Stimulated activated naive CD4-positive, alpha-beta T cell treated with Interleukin-2 at 50 U/mL for 16 hours (primary cell): ENCODE data around the gene RNF126.
"Not testable (repeated sequence)": the region's sequence is repeated elsewhere in the genome, so short reads cannot be mapped to it uniquely, and the experiment has no call there.

Experiments used
- DNase-seq: peaks from one replicate; lab custom pipeline; 2025; lab: John Stamatoyannopoulos, UW

RNF126 gene

GRCh38 chr19:628168-628567 lies 34.8 kb downstream of the RNF126 start:
- DNase-seq: no peak

GRCh38 chr19:626566-626965 lies 36.4 kb downstream of the RNF126 start:
- not testable (repeated sequence) for DNase-seq

DNA sequence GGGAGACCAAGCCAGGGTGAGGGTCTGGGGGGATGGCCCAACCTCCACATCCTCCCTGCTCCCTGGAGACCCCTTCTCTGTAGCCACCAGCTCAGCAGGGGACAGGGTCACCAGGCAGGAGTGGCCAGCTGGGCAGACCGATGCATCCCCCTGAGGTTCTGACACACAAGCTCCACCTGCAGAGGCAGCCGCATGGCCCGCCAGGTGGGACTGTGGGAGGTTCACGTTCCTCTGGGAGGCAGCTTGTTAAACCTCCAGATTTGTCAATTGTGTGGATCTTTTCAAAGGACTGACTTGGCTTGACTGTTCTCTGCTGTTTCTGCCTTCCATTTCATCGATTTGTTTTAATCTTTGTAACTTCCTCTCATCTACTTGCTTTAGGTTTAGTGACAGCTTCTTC lies 37.8 kb downstream of the RNF126 start:
- DNase-seq: no peak

- no peak for DNase-seq
These were observed 38.4 kb downstream of the RNF126 start for GRCh38 chr19:624433-625109.

DNA sequence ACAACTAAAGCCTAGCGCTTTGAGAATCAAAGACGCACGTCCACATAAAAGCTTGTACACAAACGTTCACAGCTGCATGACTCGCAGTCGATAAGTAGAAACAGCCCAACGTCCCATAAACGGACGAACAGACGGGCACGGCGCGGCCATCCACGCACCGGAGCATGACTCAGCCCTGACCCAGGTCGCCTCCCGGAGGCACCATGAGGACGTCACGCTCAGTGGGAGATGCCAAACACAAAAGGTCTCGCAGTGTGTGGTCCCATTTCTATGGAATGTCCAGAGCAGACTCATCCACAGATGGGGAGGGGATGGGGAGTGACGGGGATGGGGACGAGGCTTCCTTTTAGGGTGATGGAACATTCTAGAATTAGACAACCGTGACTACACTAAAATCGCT lies 39.0 kb downstream of the RNF126 start:
- DNase-seq: no peak

DNA sequence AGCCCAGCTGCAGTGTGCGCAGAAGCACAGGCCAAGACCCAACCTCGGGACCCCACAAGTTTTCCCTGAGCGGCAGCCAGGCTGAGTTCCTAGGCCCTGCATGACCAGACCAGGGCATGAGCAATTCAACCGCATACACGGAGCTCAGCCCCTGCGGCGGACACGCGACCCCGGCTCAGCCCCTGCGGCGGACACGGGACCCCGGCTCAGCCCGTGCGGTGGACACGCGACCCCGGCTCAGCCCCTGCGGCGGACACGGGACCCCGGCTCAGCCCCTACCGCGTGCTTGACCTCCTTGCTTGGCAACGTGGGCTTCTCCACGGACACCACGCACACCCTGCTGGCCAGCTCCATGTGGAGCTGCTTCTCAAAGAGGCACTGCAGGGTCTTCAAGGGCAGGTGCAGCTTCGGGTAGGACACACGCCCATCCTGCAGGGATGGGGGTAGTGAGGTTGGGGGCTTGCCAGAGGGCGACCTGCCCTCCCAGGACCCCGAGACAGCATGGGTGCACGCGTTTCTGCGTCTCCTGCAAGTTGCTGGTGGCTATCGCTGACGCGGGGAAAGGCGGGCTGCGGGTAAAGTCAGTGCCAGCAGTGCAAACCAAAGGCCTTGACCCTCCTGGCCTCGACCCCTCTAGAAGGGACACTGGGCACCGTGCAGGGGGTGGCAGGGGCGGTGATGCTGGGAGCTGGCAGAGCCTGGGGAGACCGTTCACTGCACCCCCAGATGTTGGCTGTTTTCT lies 39.7 kb downstream of the RNF126 start:
- DNase-seq: no peak

DNA sequence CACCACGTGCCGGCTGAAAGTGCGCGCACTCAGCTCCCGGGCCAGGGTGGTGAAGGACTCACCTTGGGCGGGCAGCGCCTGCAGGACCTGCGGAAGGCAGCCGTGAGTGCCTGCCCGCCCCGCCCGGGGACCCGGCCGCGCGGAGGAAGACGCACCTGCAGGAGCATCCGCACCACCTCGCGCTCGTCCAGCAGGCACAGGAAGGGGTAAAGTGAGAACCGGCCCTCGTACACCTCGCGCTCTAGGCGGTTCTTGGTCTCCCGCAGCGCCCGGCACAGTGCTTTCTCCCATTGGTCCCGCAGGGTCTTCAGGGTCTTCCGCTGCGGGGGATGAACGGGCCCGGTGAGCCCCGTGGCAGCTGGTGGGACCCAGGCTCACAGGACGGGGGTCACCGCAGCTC lies 40.3 kb downstream of the RNF126 start:
- no peak for DNase-seq

GRCh38 chr19:621819-622218 lies 41.2 kb downstream of the RNF126 start:
- no peak for DNase-seq

DNA sequence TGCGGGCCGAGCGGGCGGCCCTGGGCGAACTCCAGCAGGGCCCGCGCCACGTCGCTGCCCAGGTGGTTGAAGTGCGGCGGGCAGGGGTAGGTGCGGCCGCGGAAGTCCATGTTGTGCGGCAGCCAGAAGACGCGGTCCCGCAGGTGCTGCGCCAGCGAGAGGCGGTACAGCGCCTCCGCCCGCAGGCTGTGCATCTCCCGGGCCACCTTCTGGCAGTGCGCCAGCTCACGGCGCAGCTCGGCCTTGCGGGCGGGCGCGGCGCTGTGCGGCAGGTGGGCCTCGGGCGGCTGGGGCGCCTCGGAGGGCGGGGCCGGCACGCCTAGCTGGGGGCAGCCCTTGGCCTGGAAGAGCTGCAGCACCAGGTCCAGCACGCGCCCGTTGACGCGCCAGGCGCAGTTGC lies 41.8 kb downstream of the RNF126 start:
- not testable (repeated sequence) for DNase-seq

GRCh38 chr19:620166-620862 lies 42.7 kb downstream of the RNF126 start:
- DNase-seq: no peak

DNA sequence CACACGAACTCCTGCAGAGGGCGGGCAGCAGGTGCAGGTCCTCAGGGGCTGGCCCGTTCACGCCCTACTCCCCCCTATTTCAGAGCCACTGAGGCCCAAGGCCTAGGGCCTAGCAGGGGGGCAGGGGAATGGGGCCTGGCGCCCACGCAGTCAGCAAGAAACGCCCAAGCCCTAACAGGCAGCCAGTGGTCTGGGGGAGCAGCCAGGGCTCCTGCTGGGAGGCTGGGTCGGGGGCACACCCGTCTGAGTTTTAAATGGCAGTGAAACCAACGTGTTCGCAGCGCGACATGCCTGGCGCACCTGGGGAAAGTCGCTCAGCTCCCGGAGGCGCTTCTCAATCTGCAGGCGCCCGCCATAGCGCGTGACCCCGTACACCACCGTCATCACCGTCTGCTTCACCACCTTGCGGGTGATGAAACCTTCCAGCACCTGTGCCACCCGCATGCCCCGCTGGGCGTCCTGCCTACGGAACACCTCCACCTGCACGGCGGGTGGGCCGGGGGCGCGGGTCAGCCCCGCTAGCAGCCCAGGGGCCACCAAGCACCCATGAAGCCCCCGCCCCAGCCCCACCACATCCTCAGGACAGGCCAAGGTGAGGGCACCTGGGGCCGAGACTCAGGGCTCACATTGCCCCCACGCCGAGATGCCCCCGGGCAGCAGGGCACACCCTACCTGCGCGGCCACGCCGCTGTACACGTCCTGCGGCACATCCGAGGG lies 43.6 kb downstream of the RNF126 start:
- no peak for DNase-seq

DNA sequence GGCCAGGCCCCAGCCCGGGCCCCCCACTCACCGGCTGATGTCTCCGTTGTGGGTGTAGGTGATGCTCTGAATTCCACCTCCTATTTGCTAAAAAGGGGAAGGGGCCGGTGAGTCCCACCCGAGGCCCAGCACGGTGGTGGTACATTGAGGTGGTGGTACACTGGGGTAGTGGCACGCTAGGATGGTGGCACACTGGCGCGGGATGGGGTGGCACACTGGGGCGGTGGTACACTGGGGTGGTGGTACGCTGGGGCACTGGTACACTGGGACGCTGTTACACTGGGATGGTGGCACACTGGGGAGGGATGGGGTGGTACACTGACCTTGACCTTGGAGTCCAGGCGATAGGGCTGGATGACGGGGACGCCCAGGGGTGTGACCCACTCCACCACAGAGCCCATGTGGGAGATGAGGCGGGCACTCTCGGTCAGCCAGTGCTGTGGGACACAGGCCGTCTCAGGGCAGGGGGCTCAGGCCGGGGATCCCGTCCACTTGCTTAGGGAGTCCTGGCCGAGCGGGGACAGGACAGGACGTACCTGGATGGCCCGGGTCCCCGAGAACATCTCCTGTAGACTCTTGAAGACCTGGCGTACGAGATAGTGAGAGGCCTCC lies 44.2 kb downstream of the RNF126 start:
- DNase-seq: no peak

DNA sequence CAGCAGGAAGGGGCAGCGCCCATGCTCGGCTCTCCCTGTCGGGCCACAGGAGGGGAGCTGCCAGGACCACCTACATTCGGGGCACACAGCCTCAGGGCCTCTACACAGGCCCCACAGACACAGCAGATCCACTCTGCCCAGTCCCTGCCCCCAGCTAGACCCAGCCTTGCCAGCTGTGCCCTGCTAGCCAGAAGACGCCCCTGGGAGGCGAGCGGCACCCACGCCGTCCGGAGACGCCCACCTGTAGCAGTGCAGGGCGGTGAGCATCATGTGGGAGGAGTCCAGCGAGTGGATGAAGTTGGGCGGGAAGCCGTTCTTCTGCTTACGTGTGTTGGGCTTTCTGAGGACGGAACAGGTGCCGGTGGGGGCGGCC lies 44.8 kb downstream of the RNF126 start:
- no peak for DNase-seq

DNA sequence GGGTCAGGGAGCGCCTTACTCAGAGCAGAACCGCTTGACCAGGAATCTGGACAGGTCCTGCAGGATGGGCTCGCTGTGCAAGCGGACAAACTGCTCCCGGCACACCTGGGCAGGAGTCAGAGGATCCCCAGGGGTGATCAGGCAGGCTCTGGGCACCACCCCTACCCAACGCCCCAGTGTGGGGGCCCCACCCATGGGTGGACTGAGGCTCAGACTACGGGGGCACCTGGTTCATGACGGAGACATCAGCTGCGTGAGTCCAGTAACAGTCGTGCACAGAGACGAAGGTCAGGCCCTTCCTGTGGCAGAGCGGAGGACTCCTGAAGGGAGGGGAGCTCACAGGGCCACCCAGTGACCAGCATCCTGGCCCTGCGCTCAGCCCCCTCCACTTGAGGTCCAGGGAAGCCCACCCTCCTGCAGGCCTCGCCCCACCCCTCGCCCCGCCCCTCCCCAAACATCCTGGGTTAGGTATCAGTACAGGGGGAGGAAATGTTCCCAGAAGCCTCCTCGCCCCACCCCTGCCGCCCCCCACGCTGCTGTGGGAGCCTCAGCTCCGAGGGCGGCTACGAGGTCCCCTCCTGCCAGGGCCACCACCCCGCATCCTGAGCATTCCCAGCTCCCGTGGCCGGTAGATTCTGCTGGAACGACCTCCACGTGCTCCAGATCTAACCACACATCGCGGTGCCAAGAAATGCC lies 45.3 kb downstream of the RNF126 start:
- DNase-seq: no peak

DNA sequence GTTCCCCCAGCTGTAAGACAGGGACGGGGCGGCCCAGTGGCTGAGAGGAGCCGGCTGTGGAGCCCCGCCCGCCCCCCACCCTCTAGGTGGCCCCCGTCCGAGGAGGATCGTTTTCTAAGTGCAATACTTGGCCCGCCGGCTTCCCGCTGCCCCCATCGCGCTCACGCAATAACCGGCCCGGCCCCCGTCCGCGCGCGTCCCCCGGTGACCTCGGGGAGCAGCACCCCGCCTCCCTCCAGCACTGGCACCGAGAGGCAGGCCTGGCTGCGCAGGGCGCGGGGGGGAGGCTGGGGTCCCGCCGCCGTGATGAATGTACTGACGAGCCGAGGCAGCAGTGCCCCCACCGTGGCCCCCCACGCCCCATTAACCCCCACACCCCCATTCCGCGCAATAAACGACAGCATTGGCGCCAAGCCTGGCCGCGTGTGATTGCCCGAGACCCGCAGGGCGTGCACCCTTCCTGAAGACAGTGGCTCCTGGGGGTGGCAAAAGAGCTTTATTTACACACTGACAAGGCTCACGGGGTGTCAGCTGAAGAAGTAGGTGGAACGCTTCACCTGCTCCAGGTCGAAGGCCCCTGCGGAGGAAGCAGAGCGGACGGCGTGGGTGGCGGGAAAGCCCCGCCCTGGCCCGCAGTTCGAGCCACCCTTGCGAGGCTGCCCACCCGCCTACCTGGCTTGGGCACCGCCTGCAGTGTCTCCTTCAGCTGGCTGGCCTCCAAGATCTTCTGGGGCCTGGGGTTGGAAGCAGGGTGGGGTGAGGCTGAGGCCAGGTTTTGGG lies 46.1 kb downstream of the RNF126 start:
- DNase-seq: no peak

DNA sequence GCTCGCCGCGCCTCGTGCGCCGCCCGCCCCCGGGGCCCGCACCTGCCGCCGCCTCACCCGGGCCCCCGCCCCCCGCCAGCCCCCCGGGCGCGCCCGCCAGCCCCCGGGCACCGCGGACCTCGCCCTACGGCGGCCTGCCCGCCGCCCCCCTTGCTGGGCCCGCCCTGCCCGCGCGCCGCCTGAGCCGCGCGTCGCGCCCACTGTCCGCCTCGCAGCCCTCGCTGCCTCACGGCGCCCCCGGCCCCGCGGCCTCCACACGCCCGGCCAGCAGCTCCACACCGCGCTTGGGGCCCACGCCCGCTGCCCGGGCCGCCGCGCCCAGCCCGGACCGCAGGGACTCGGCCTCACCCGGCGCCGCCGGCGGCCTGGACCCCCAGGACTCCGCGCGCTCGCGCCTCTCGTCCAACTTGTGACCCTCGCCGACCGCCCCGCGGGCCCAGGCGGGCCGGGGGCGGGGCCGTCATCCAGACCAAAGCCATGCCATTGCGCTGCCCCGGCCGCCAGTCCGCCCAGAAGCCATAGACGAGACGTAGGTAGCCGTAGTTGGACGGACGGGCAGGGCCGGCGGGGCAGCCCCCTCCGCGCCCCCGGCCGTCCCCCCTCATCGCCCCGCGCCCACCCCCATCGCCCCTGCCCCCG lies 46.8 kb downstream of the RNF126 start:
- DNase-seq: no peak

- no peak for DNase-seq
These were observed 47.4 kb downstream of the RNF126 start for GRCh38 chr19:615619-616018.

DNA sequence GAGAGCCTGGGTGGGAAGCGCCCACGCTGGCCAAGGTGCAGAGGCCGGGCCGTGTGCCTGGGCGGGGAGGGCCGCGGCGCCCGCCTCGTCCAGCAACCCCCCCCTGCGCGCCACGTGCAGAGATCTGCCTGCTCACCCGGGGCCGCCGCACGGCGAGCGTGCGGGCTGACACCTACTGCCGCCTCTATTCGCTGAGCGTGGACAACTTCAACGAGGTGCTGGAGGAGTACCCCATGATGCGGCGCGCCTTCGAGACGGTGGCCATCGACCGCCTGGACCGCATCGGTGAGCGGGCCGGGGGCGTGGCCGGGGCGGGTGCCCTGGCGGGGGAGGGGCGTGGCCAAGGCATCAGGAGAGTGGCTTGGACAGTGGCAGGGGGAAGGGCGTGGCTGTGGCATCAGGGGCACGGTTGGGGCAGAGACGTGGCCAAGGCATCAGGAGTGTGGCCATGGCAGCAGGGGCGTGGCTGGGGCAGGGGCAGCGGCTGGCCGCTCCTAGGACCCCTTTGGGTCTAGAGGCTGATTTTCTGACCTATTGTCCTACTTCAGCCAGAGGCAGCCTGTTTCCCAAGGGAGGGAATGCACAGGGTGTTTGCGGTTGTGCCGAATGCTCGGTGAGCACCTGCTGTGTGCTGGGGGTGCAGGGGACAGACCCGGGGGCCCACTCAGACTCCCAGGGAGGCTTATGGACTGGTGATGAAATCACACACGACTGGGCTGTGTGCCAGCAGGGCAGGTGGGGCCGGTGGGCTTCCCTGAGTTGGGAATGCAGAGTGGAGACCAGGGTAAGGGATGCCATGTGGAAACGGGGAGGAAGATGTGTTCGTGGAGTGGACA lies 49.1 kb downstream of the RNF126 start:
- DNase-seq: no peak

DNA sequence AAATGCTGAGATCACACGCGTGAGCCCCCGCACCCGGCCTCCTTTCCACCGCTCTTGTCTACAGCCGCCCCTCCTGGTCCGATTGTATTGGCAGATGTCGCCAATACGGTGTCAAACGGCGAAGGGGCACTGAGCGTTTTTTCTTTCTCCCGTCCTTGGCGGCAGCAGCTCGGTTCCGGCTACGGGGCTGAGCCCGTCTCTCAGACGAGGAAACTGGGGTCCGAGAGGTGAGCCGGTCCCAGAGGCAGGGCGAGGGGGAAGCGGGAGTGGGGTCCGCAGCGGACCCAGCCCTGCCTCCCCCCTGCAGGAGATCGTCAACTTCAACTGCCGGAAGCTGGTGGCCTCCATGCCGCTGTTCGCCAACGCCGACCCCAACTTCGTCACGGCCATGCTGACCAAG lies 50.1 kb downstream of the RNF126 start:
- DNase-seq: no peak
